ENCODE results near the gene SLC25A52.
"Not testable (repeated sequence)": the region's sequence is repeated elsewhere in the genome, so short reads cannot be mapped to it uniquely, and the experiment has no call there.

Gene SLC25A52

GRCh38 chr18:31739651-31740050, 21.0 kb downstream of the SLC25A52 start:
- DNase-seq: no peak

DNA sequence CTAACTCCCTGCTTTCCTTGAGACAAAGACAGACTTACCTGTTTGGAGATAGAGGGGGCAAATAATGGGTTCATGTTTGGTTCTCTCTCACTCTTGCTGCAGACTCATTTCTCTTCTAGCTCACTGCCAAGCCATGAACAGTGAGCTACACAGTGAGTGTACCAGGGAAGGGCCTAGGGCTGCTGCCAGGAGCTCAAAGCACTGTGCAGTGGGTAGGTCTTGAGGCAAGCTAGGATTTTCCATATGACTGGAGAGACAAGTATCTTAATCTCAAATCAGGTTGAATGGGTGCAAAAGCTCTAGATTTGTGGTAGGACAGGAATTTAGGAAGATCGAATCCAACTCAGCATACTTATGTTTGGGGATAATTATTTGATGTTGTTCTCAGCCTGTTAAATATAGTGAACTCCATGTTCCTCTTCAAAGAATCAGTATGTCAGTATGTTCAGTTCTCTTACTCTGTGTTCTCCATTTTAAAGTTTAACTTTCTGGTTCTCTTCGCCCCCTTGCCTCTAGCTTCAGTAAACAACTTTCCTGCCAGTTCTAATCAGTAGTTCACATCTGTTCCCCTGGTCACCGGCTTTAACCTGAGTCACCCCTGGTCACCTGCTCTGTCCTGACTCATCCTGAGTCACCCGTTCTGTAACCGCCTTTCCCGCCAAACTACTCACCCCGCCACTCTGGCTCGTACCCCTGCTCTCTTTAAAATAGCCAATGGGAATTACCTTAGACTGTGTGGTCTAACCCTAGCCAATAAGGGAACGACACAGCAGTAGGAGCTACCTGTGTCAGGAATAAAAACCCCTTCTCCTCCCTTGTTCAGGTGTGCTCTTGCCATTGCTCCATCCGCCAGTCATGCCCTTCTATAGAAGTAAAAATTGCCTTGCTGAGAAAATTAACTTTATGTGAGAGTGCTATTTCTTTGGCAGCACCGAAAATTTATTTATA, 21.9 kb downstream of the SLC25A52 start:
- DNase-seq: no peak

DNA sequence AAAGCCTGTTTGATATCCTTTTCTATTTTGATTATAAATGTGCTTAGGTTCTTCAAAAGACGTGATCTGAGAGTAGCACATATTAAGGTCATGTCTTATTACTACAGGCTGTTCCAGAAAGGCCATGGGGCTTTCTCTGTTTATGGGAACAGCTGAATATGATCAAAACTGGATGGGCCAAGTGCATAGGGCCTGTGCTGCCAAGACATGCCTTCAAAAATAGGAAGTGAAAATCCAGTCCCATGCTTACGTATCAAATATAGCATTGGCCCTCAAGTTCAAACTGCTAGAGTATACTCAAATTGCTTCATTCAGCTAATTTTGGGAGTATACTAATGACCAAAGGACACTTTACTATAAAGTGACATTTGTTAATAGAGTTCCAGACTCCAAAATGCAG, 24.1 kb downstream of the SLC25A52 start:
- no peak for DNase-seq

DNA sequence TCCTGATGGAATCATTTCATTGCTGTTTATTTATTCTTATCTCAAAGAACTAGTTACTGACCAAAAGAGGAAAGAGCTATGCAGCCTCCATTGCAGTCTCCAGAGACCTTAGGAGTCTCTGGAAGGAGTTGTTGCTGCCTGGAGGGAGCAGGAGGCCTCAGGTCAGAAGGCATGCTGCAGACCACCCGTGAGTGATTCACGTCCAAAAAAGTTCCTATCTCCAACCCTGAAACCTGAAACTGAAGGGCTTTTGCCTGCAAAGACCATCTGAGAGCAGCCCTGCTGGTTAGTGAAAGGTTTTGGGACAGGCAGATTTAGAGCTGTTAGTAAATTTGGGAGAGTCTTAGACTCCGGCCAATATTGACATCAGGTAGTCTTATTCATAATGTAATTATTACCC, 29.1 kb downstream of the SLC25A52 start:
- DNase-seq: no peak

DNA sequence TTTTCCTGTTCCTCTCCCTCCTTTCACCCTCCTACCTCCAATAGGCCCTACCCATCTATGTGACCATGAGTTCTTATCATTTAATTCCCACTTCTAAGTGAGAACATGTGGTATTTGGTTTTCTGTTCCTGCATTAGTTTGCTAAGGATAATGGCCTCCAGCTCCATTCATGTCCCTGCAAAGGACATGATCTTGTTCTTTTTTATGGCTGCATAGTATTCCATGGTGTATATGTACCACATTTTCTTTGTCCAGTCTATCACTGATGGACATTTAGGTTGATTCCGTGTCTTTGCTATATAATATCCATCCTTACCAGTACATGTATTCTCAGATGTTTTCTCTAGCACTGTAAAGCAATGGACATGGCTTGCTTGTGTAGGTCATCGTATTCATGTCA, 31.5 kb downstream of the SLC25A52 start:
- DNase-seq: not testable (repeated sequence)

DNA sequence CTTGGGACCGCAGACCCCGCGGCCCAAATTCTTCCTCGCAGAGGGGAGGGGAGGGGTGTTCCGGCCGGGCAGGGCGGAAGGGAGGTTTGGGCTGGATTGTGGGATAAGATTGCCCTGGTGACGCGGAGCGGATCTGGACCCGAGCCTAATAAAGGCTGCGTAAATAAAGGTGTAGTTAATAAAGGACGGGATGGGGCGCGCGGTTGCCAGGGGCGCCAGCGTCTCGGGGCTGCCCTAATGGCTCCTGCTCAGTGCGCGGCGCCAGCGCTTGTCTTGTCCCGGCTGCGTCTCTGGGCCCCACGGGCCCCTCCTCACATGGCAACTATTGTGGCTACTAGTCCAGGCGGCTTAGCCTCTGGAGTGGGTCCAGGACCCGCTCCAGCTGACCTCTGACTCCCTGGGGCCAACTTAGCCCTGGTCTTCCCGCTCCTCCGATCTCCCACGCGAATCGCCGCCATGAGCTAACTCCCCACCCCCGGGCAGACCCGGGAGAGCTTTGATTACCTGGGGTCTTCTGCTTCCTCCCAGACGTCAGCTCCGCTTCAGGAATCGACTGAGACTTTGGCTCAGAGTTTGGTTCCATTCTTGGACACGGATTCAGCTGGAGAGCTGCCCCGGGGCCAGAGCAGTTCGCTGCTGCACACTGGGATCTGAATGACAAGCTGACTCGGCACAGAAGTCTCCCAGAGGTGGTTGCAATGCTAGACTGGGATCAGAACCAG, 36.5 kb downstream of the SLC25A52 start:
- no peak for DNase-seq

DNA sequence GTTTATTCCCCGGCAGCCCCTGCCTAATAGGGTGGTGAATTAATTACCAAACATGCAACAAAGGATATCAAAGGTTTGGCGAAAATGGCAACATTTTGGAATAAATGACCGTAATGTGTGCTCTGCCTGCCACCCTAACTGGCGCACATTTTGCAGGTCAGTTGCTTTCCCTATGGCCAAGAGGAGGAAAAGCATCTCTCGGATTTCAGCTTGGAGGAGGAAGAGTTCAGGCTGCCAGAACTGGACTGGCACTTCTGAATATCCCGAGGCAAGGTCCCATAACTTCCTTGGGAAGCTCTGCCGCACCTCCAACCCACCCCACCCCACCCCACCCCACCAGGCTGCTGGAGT, 37.1 kb downstream of the SLC25A52 start:
- DNase-seq: no peak

DNA sequence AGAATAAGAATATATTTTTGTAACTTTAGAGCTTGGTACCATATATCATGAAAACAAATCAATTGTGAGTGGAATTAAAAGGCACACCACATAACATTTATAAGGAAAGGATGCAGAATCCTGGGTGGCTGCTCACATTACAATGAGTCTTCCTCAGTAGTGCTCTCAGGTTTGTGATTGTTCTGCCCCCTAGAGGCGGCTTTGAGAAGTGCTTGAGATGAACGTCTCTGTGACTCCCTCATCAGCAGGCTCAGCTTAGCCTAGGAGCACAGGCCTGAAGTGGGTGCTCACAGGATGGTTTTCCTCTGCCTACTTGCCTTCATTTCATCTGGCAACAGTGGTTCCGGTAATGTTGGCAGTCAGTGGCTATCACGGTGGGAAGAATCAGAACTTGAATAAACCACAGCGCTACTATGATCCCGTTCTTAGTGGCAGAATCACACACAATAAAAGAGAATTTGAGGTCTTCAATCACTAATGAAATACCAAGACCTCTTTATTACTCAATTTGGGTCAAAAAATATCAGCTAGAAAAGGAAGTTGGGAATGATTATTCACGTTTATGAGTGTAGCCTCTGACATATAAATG, 38.2 kb downstream of the SLC25A52 start:
- peak; percentile 70 for DNase-seq

DNA sequence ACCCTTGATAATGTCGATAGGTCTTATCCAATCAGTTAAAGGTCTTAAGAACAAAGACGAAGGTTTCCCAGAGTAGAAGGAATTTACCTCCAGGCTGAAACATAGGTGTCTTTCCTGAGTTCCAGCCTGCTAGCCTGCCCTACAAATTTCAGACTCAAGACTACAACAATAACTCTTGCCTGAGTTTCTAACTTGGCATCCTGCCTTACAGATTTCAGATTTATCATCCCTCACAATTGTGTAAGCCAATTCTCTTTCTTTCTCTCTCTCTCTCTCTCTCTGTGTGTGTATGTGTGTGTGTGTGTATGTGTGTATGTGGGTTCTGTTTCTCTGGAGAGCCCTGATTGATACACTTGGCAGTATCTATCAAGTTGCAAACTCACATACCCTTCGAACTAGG, 39.1 kb downstream of the SLC25A52 start:
- DNase-seq: no peak

- DNase-seq: no peak
These were observed 39.8 kb downstream of the SLC25A52 start for GRCh38 chr18:31720867-31721266.

GRCh38 chr18:31719363-31720006, 41.2 kb downstream of the SLC25A52 start:
- no peak for DNase-seq

DNA sequence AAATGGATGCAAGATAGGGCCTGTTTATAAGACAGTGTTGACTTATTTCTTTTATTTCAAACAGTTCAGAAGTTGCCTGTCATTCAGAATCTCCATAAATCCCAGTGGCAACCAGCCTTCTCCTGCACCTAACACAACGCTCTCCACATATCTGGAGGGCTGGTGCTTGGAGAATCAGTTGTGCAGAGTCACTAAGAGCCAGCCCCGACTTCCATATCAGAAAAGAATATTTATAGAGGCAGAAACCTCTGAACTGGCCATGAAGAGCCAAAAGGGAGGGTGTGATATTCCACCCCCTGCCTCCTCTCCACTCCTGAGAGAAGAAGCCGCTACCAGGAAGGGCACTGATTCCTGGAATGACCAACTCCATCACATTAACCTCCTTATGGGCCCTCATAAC, 42.3 kb downstream of the SLC25A52 start:
- no peak for DNase-seq

DNA sequence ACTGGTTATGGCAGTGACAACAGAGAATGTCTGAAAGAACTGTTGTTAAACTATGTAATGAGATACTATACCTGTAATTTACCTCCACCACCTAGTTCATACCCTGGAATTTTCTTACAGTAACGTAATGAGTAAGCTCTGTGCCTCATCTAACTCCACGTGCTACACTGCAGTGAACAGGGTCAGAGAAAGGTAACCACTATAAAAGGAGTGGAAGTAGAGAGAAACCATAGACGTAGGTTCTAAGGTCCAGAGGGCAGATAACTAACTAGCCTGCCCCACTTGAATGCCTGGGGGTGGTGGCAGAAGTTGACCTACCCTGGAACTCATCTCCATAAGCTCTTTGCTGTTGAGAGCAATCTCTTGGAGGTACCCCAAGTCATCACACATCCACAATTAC, 44.3 kb downstream of the SLC25A52 start:
- DNase-seq: no peak

DNA sequence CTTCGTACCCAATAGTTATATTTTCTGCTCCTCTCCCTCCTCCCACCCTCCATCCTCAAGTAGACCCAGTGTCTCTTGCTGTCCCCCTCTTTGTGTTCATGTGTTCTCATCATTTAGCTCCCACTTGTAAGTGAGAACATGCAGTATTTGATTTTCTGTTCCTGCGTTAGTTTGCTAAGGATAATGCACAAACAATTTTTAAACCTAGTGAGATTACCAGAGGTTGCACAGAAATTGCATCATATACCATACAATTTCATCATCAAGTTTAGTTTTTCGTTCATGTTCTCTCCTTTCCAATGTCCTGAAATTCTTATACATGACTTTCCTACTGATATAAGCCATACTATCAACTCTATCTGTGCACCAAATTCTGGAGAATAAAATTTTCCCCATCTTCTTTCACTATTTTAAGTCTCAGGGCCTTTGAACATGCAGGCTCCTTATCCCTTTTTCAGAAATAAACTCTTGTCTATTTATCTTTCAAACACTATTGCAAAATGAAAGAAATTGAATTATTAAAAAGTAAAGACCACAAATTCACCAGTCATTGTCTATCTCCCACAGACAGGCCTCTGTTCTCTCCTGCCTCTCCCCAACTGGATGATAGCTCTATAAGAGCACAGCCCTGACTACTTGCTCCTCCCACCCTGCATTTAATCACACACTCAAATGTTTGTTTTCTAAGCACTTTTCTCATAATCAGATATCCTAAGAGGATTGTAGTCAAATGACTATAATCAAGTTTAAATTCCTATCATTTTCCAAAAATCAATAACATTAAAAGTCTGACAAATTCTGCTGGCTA, 49.1 kb downstream of the SLC25A52 start:
- DNase-seq: no peak

DNA sequence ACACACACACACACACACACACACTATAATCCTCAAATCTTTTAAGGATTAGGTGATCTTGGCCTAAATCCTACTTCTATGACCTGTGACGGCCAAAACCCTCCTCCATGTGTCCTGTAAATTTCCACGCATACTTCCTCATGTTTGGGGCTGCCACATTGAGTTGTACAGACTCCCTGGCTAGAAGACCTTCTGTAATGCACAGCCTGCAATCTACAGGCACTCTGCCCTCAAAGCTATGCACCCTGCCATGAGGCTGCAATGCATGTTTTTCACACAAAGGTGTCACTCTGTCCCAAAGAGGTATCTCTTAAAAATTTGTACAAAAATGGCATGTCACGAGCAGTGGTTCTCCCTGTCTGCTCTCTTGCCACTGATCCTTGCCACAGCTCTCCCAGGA, 49.9 kb downstream of the SLC25A52 start:
- no peak for DNase-seq
